RWPE1 (cell line): ENCODE measurements around the gene ASCC1.

ENCODE experiments used
- CTCF ChIA-PET: fragments of 350-600 bp; sonication (Branson Sonifier 250); formaldehyde crosslinking; extraction: SDS; loops from one replicate; lab custom pipeline; 2021; lab: Yijun Ruan, JAX
- POLR2A ChIA-PET: fragments of 400-600 bp; formaldehyde crosslinking; extraction: SDS; loops from one replicate; lab custom pipeline; 2020; ENCODE audit warnings: antibody characterized with exemption; ENCODE audit not compliant: low non-redundant PET; lab: Yijun Ruan, JAX
- DNase-seq: peaks from one replicate; pipeline ENCODE4 v3.0.0; 2012; ENCODE audit warnings: low spot score
- H3K27ac ChIP-seq: fragments of 450-650 bp; 2 replicates; pipeline ENCODE4 v1.5.1; 2017
- CTCF ChIP-seq: fragments of 450-650 bp; conservative IDR thresholded peaks from 2 replicates; pipeline ENCODE4 v1.5.1; 2017; ENCODE audit warnings: low read depth, mild to moderate bottlenecking

Gene ASCC1

GRCh38 chr10:72107325-72108003 lies 108.6 kb downstream of the ASCC1 start:
- no peak overlapping the region for H3K27ac ChIP-seq
- DNase-seq: peak; percentile 85
- ChIA-PET CTCF (interaction anchor here (1.2 kb wide), 1 partner anchor 34 kb away, joined by 3 read pairs; no protein-coding TSS in a partner anchor), POLR2A (interaction anchor here (0.6 kb wide), 1 partner anchor 17 kb away, joined by 4 read pairs; no protein-coding TSS in a partner anchor)
- no peak for TF ChIP-seq CTCF

GRCh38 chr10:72106896-72107295 lies 109.2 kb downstream of the ASCC1 start:
- TF ChIP-seq CTCF: no peak
- CTCF ChIA-PET: interaction anchor here (0.6 to 0.7 kb wide), 2 partner anchors 111 to 113 kb away, joined by 3 read pairs; no protein-coding TSS in a partner anchor
- POLR2A ChIA-PET: no interaction called here
- H3K27ac ChIP-seq: no peak overlapping the region
- no peak for DNase-seq

GRCh38 chr10:72106154-72106849 lies 109.8 kb downstream of the ASCC1 start:
- no peak for TF ChIP-seq CTCF
- ChIA-PET POLR2A (no interaction called here), CTCF (interaction anchor here (0.6 to 1.0 kb wide), 3 partner anchors 36 to 114 kb away, joined by 3 to 7 read pairs (median 3); no protein-coding TSS in a partner anchor)
- H3K27ac ChIP-seq: no peak overlapping the region
- DNase-seq: no peak

GRCh38 chr10:72105710-72106109 lies 110.4 kb downstream of the ASCC1 start:
- no peak for DNase-seq
- TF ChIP-seq CTCF: no peak
- ChIA-PET CTCF (interaction anchor here (1.0 kb wide), 1 partner anchor 36 kb away, joined by 7 read pairs; no protein-coding TSS in a partner anchor), POLR2A (no interaction called here)
- no peak overlapping the region for H3K27ac ChIP-seq

GRCh38 chr10:72105098-72105475 lies 111.0 kb downstream of the ASCC1 start:
- no peak for DNase-seq
- CTCF ChIA-PET: no interaction called here
- no peak for TF ChIP-seq CTCF
- 0 out of 2 replicates have a peak overlapping the region, but pooled peaks have one; percentile 4 for H3K27ac ChIP-seq
- POLR2A ChIA-PET: no interaction called here

GRCh38 chr10:72104472-72105097 lies 111.5 kb downstream of the ASCC1 start:
- POLR2A ChIA-PET: no interaction called here

More at GRCh38 chr10:72104472-72105097, 111.5 kb downstream of the ASCC1 start:
- 0 out of 2 replicates have a peak overlapping the region, but pooled peaks have one; percentile 4 for H3K27ac ChIP-seq
- TF ChIP-seq CTCF: no peak
- DNase-seq: no peak
- CTCF ChIA-PET: interaction anchor here (1.2 kb wide), 1 partner anchor 208 kb away, joined by 3 read pairs; no protein-coding TSS in a partner anchor
